ENCODE measurements around the gene DAP3.
"Not testable (repeated sequence)": the region's sequence is repeated elsewhere in the genome, so short reads cannot be mapped to it uniquely, and the experiment has no call there.

DAP3 gene

DNA sequence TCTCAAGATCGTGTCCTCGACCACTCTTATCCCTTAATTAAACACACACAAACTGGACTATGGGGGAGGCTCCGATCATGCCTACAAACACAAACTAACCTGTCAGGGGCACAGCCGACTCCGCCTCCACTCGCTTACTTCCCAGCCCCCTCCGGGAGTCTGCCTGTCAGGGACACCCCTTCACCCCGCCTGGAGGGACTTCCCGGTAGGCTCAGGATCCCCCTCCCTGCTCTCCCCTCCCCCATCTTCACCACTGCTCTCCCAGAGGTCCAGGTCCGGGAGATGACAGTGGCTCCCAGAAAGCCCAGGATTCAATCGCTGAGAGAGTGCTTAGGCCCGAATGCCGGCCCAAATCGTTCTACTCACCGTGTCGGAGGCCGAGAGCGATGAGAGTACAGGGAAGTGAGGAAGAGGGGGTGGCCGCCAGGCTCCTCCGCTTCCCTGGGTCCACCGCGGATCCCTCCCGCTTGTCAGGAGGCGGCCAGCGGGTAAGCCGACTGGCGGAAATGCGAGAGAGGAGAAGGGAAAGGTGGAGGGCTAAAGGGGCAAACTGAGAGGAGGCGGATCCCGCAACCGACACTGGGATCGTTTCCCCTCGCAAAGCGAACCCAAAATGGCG is 1.1 kb upstream of the DAP3 start:
- DNase-seq, result not testable (repeated sequence)

GRCh38 chr1:155688324-155689080 is 389 bp upstream of the DAP3 start, which contains the start of gene YY1AP1:
YY1AP1 (minus strand) TSS chr1:155688774; CDS start chr1:155680436, 8,338 bp downstream.
- DNase-seq, result peak; percentile 89

DNA sequence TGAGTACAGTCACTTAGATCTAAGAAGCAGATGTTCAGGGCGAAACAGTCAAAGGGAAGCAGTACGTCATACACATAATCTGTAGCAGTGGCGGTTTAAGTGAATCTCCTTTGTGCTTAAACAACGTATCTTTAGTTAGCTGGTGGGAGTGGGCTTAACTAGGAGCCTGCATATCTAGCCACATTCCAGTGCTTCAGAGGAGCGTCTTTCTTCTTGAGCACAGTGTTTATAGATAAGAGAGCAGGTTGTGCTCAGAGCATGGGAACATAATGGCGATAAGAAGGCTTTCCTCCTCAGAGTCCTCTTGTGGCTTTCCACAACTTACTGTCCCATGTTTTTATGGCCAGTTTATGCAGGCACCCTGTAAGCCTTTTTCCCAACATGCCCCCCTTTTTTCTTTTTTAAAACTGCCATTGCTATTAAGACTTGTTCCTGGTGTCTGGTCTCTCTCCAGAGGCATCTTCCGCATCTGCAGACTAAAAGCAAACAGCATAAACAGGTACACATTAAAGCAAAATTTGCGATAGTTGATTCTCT is 3.2 kb downstream of the DAP3 start:
- DNase-seq, result no peak

DNA sequence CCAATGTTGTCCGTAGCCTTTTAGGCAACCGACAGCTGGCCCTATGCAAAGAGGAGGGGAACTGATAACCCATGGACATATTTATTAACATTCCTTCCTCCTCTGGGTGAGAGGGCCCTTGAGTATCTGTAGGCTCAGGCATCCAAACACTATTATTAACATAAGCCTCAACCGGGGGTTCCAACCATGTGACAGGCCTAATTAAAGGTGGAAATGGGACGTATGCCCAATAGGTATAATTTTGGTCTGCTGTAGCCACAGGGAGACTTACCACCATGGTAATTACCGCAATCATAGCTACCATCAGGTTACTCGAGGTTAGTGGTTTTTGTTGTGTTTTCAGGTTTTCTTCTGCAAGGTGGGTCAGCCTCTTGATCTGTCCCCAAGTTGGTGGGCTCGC is 5.3 kb downstream of the DAP3 start:
- DNase-seq, result no peak

- DNase-seq, result no peak
These were observed 6.2 kb downstream of the DAP3 start for GRCh38 chr1:155695072-155695471.

- DNase-seq, result no peak
These were observed 6.7 kb downstream of the DAP3 start for GRCh38 chr1:155695608-155696007.

DNA sequence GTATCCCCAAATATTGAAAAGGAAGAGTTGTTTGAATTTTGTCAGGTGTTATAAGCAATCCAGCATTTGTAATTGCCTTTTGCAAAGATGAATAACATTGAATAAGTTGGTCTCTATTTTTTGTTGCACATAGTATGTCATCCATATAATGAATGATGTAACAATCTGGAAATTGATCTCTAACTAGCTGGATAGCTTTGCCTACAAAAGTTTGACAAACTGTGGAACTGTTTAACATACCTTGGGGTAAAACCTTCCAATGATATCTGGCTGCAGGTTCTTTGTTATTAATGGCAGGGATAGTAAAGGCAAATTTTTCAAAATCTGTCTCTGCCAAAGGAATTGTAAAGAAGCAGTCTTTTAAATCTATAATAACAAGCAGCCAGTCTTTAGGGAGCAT is 7.6 kb downstream of the DAP3 start:
- no peak for DNase-seq

GRCh38 chr1:155697046-155697445 is 8.2 kb downstream of the DAP3 start:
- DNase-seq, result no peak

DNA sequence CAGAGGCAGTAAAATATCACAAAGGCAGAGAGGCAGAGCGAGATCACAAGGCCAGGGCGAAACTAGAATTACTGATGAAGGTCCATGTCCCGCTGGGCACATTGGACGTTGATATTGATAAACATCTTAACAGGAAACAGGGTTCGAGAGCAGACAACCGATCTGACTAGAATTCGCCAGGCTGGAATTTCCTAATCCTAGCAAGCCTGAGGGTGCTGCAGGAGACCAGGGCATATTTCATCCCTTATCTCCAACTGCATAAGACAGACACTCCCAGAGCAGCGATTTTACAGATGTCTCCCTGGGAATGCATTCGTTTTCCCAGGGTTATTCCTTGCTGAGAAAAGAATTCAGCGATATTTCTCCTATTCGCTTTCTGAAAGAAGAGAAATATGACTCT is 8.7 kb downstream of the DAP3 start:
- DNase-seq, result not testable (repeated sequence)

DNA sequence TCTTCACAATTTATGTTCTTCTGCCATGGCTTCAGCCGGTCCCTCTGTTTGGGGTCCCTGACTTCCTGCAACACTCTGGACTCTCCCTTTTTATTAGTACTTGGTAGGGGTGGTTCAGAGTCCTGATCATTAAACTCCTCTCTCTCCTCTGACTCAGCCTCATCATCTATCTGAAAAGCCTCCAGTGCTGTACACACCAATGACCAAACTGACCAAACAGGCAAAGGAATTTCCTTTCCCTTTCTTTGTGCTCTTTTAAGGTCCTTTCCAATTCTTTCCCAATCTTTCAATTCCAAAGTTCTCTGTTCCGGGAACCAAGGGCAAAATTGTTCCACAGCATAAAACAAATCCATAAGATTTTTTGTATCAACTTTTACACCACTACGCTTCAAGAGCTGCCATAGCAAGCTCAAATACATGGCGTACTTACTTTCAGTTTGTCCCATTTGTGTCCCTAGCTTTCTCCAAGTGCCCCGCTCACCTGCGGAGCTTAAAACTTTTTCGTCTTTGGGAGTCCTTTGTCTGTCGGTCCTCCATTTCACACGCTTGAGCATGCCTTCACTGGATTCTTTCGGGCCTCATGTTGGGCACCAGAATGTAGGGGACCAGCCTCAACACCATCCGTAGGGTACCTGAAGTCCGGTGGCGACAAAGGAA is 9.6 kb downstream of the DAP3 start:
- DNase-seq, result peak; percentile 26

DNA sequence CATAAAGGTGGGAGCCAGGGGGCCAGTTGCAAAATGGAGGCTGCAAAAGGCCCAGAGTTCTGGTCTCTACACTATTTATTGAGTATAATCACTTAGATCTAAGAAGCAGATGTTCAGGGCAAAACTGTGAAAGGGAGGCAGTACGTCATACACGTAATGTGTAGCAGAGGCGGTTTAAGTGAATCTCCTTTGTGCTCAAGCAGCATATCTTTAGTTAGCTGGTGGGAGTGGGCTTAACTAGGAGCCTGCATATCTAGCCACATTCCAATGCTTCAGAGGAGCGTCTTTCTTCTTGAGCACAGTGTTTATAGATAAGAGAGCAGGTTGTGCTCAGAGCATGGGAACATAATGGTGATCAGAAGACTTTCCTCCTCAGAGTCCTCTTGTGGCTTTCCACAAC is 10.2 kb downstream of the DAP3 start:
- DNase-seq, result not testable (repeated sequence)

- DNase-seq, result not testable (repeated sequence)
These were observed 12.8 kb downstream of the DAP3 start for GRCh38 chr1:155701675-155702074.

DNA sequence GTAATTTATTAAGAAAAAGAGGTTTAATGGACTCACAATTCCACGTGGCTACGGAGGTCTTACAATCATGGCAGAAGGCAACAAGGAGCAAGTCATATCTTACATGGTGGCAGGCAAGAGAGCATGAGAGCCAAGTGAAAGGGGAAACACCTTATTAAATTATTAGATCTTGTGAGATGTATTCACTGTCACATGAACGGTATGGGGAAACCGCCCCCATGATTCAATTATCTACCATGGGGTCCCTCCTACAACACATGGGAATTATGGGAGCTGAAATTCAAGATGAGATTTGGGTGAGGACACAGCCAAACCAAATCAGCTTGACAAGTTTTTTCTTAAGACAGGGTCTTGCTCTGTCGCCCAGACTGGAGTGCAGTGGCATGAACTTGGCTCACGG is 14.3 kb downstream of the DAP3 start:
- no peak for DNase-seq

GRCh38 chr1:155704414-155704813 is 15.5 kb downstream of the DAP3 start:
- DNase-seq, result not testable (repeated sequence)

DNA sequence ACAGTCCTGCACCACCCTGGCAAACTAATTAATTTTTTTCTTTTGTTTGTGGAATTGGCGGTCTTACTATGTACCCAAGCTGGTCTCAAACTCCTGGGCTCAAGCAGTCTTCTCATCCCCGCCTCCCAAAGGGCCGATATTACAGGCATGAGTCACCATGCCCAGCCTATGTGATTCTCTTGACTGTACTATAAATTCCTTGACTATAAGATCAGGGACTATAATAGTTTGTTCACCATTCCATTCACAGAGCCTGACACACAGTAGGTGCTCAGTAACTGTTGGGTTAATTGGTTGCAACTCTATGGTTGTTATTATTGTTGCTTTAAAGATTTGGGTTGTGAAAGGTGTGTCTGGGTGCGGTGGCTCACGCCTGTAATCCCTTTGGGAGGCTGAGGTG is 17.2 kb downstream of the DAP3 start:
- peak; percentile 57 for DNase-seq

- no peak for DNase-seq
These were observed 20.5 kb downstream of the DAP3 start for GRCh38 chr1:155709391-155709790.

DNA sequence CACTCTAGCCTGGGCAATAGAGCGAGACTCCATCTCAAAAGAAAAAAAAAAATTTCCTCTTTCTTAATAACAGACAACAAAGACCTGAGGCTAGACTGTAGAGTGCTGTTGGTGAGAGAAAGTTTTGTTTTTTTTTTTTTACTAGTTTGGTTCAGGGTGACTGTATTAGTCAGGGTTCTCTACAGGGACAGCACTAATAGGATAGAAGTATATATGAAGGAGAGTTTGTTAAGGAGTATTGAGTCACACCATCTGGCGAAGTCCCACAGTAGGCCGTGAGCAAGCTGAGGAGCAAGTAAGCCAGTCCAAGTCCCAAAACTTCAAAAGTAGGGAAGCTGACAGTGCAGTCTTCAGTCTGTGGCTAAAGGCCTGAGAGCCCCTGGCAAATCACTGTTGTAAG is 22.6 kb downstream of the DAP3 start:
- DNase-seq, result not testable (repeated sequence)

DNA sequence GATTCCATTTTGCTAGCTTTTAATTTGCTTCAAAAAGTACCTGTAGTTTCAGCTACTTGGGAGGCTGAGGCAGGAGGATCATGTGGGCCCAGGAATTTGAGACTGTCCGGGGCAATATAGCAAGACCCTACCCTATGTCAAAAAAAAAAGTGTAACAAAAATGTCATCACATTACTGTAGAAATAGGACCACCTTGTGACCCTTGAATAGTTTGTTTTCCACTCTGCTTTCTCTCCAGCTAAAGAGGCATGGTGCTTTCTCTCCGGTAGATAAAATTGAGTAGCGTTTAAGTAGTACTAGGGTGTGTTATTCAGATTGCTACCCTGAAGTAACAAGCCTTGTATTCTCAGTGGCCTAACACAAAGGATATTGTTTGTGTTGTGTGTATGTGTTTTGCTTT is 23.7 kb downstream of the DAP3 start:
- not testable (repeated sequence) for DNase-seq

- no peak for DNase-seq
These were observed 24.2 kb downstream of the DAP3 start for GRCh38 chr1:155713075-155713474.

DNA sequence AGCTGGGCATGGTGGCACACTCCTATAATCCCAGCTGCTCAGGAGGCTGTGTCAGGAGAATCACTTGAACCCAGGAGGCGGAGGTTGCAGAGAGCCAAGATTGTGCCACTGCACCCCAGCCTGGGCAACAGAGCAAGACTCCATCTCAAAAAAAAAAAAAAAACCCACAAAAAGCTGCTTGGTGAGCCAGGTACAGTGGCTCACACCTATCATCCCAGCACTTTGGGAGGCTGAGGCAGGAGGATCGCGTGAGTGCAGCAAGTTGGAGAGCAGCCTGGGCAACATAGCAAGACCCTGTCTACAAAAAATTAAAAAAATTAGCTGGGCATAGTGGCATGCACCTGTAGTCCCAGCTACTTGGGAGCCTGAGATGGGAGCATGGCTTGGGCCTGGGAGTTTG is 26.2 kb downstream of the DAP3 start:
- not testable (repeated sequence) for DNase-seq

- DNase-seq, result no peak
These were observed 26.9 kb downstream of the DAP3 start for GRCh38 chr1:155715777-155716176.

DNA sequence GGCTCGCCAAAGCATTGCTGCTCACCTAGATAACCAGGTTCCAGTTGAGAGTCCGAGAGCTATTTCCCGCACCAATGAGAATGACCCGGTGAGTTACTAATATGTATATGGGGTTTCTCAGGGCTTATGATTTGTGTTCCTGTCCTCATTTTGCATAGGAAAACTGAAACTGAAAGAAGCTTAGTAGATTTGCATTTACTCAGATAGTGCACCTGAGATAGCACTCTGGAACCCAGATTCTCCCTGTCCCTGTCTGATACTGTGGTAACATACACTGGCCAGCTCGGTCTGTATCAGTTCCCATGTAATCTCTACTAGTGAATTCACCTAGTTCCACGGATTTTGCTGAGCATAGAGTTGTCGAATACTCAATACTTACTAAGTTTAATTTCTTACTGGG is 28.1 kb downstream of the DAP3 start:
- DNase-seq, result no peak

GRCh38 chr1:155718524-155719115 is 29.7 kb downstream of the DAP3 start:
- DNase-seq, result not testable (repeated sequence)

Data from fibroblast of skin of abdomen (primary cell).